HG02973 (cell line): ENCODE data around the gene LCK.
"Not testable (repeated sequence)": the region's sequence is repeated elsewhere in the genome, so short reads cannot be mapped to it uniquely, and the experiment has no call there.

Source experiments
- ATAC-seq: cut with Tn5 transposase; IDR thresholded peaks from one replicate; pipeline ENCODE4 v1.9.1; 2021; ENCODE audit warnings: moderate library complexity; ENCODE audit not compliant: unreplicated experiment

The LCK gene

DNA sequence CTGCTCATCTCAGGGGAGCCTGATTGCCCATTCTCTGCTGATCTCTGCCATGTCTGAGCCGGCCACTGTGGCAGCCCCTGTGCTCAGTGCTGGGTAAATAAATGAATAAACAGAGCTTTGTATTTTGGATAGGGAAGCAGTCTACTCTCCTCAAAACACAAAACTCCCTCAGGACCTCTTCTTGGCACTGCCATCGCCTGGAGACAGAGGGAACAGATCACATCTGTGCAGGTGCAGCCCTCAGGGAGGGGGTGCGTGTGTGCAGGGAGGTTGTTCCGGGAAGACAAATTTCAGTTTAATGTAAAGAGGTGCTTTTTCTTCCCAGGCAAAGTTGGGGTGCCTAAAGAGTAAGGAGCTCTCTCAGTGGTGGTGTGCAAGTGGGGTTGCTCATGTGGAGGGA lies 11.7 kb upstream of the LCK start:
- no peak for ATAC-seq

DNA sequence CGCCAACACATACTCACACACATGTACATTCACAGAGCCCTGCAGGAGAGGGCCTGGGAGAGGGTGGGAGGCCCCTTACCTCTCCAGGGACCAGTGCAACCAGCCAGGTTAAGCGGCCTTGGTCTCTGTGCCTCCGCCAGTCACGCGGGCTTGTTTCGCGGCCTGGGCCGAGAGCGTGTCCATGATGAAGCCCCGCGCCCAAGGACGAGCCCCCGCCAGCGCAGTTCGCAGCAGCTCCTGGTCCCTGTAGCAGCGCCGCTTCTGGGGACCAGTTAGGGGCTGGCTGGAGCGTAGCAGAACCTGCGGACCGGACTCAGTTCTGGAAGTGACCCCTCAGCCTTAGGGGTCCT lies 11.3 kb upstream of the LCK start:
- ATAC-seq, result no peak

DNA sequence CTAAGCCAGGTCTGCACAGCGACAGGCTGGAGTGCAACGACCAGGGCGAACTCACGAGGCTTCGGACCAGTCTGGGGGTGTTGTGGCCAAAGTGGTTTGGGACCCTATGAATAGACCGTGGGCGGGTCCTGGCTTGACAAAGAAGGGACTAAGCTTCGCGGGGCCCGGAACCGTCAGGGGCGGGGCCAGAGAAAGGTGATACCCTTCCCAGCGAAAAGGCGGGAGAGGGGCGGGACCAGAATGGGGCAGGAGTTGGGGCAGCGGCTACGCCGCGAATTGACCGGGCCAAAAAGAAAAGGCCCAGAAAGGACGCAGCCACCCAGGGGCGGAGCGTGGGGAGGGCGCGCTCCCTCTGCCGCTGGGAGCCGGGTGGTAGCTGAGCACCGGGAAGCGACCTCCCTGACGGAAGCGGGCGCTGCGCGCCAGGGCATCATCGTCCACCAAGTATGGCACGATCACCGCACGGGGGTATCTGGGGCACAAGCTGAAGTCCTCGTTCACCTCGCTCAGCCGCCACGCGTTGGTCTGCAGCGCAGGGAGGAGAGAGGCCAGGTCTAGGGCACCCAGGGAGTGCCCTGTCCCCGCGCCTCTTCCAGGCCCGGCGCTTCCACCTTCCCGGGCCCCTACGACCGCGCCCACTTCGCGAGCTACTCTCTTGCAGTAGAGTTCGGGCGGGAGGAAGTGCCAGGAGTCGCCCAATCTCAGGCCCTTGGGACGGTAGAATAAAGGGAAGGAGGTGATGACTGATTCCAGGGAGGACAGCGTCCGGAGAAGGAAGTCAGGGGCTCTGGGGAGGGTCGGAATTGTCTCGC lies 10.7 kb upstream of the LCK start:
- ATAC-seq, result no peak

DNA sequence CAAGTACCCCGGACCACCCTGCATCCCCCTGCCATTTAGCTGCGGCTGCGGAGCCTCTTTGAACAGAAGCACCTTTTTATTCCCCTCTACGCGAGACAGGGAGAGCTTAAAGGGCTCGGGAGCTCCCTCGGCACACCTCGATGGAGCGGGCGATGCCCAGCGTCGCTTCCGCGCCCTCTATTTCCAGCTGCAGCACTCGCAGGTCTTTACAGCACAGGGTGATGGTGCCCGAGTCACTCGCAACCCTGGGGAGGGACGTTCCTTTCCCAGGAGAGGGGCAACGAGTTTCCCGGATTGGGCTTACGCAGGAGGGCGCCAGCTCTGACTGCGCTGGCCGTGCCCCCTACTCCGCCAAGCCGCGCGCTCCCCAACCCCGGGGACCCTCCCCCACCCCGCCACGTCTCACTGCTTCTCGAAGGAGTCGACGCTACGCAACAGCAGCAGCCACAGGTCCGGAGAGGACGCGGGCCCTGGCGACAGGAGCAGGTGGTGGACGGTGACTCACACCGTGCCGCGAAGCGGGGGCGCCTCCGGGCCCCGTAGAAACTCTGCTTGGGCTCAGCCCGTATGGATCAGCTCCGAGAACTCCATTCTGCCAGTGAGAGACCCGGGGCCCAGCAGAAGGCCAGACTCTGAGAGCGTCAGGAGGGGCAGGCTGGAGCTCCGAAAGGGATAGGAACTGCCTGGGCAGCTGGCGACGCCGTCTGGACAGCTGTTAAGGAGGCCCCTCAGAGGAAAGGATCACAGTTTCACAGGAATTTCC lies 9.9 kb upstream of the LCK start:
- no peak for ATAC-seq

DNA sequence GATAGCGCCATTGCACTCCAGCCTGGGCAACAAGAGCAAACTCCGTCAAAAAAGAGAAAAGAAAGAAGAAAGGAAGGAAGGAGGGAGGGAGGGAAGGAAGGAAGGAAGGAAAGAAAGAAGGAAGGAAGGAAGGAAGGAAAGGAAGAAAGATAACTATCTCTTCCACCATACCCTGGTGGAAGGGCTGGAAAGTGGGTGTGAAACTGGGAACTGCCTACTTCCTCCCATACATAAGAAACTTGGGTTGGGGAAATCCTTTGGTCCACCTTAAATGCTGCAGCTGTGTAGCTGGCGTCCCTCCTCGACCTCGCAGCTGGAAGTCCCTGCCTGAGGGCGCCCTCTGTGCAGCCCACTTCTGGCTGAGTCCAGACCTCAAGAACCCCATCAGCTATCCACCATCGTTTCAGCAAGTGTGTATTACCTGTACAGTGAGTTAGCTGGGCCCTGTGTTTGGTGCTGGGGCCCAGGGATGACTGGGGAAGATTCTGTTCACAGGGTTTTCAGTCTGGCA lies 8.7 kb upstream of the LCK start:
- no peak for ATAC-seq

DNA sequence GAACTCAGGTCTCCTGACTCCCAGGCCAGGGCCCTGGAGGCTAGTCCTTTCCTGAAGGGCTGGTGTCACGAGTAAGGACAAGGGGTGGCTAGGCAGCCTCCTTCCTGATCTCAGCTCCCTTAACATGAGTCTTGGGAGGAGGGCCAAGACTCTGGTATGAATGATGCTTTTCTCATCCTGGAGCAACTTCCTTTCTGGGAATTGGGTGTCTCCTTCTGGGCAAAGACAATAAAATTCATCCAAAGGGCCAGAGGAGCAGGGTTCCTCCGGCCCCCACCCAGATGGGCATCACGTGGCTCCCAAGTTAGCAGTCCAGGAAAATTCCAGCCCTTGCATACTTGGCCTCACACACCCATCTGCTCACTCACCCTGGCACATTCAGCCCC lies 4.2 kb upstream of the LCK start, which contains the start of gene FAM167B:
Gene FAM167B (plus strand): TSS at position 335 of the 386 bp plus-strand sequence. CDS start 200 bp downstream, outside the sequence.
- no peak for ATAC-seq

DNA sequence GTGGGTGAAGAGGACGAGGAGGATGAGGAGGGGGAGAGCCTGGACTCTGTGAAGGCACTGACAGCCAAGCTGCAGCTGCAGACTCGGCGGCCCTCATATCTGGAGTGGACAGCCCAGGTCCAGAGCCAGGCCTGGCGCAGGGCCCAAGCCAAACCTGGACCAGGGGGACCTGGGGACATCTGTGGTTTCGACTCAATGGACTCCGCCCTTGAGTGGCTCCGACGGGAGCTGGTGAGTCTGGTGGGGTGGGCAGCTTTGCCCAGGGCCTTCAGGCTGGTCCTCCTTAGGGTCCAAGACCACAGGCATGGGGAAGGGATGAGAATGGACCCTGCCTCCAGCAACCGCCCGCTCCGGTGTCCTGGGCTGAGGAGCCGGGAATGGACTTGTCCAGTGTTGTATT lies 3.6 kb upstream of the LCK start:
- ATAC-seq, result no peak

DNA sequence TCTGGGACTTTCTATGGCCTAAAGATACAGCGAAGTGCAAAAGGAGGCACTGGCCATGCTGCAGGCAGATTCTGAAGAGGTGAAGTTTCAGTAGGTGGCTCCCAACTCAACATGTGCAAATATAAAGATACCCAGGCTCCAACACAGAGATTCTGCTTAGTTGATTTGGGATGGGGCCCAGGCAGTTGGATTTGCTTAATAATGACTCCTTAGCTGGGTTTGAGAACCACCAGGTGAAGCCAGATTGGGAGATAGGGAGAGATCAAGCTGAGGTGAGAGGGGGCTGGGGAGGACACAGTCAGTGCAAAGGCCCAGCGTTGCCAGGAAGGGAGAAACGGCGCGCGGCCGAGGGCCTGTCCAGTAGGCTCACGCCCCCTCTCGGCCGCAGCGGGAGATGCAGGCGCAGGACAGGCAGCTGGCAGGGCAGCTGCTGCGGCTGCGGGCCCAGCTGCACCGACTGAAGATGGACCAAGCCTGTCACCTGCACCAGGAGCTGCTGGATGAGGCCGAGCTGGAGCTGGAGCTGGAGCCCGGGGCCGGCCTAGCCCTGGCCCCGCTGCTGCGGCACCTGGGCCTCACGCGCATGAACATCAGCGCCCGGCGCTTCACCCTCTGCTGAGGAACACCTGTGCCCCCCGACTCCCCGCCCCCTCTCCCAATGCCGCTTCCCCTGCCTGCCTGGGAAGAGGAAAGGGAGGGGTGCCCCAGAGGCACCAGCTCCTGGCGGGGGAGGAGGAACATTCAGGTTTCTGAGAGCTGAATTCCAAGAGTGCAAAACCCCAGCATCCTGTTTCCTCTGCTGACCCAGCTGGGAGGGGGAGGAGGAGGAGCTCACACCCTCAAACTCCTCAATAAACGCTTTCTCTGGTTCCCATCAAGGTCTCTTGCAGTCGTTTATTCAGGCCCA lies 2.8 kb upstream of the LCK start:
- ATAC-seq, result no peak

DNA sequence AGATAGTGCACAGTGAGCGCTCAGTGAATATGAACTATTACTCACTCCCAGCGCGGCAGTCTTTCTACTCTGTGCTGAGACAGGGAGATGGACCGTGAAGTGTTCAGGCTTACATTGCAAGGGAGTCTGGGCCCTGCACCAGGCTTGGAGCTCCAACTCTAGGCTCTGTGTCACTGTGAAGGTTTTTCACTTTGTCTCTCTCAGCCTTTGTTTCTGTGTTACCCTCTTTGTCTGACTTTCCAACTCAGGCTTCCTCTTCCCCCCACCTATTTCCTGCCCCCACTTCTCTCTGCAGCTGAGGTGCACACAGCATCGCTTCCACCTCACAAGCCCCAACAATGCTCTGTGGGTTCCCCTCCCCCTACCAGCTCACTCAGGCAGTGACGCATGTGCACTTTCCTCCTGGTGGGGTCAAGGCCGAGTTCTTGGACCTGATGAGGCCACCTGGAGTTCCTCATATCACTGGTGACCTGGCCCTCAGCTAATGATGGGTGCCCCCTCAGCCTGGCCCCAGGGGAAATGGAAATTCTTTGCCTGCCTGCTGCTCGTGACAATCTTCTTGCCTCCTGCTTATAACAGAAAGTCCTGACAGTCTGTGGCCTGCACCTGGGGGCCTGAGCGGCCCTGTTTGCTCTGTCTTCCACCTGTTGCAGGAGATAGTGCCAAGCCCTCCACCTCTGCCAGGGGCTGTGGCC lies 1.1 kb upstream of the LCK start:
- ATAC-seq, result peak; percentile 42

DNA sequence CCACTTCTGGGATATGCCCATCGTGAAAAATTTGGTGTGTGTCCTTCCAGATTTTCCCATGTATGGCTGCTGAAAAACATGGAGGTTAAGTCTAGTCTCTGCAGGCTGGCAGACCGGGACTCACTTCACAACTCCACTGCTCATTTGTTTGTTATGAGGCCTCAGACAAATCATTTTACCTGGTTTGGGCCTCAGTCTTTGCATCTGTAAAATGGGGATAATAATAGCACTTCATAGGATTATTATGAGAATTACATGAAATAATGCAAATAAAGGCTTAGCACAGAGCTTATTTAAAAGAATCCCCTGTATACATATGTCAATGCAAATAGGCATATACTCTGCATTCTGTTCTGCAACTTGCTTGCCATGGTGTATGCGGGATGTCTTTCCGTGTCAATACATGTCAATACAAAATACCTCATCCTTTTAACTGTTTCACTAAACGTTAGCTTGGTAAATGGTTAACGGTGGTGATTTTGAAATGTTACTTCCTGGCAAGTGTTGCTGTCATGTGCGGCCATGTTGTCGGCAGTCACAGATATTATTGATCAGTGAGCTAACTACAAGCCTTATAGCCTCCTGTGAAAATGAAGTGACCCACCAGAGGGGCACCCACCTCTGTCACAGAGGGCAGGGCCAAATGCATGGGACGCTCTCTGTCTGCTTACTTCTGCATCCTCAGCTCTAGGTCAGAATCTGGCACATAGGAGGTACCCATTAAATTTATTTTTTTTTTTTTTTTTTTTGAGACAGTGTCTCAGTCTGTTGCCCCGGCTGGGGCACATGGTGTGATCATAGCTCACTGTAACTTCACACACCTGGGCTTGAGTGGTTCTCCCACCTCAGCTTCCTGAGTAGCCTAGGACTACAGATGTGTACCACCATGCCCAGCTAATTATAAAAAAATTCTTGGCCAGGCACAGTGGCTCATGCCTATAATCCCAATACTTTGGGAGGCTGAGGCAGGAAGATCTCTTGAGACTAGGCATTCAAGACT lies 4.3 kb downstream of the LCK start:
- no peak for ATAC-seq

DNA sequence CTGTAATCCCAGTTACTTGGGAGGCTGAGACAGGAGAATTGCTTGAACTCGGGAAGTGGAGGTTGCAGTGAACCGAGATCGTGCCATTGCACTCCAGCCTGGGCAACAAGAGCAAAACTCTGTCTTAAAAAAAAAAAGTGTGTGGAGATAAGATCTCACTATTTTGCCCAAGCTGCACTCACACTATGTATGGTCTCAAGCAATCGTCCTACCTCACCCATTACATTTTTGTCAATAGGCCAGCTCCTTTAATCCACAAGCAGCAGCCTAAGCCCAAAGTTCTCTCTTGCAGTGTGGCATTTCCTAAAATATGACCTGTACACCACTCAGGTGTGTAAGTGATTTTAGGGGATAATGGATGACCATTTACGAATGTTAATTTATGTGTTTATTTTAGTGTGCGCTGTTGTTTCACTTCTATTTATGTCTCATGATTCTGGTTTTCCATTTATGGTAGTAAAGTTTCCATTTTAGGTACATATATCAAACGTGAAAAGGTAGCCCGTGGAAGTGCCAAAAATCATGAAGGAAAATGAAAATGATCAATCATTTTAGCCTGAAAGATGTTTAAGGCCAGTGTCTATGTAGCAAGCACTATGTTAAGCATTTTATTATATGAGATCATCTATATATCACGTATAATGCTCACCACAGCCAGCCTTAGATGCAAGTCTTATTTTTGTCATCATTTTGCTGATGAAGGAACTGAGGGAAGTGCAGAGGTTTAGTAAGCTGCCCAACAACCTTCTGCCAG lies 5.6 kb downstream of the LCK start:
- ATAC-seq, result no peak

DNA sequence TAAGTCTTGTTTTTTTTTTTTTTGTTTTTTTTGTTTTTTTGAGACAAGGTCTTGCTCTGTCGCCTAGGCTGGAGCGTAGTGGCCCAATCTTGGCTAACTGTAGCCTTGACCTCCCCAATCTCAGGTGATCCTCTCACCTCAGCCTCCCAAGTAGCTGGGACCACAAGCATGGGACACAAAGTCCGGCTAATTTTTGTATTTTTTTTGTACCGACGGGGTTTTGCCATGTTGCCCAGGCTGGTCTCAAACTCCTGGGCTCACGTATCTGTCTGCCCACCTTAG lies 6.1 kb downstream of the LCK start:
- ATAC-seq, result no peak

DNA sequence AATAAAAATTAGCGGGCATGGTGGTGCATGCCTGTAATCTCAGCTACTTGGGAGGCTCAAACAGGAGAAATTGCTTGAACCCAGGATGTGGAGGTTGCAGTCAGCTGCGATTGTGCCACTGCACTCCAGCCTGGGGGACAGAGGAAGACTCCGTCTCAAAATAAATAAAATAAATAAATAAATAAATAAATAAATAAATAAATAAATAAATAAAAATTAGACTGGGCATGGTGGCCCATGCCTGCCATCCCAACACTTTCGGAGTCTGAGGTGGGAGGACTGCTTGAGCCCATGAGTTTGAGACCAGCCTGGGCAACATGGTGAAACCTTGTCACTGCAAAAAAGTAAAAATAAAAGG lies 12.2 kb downstream of the LCK start:
- not testable (repeated sequence) for ATAC-seq

DNA sequence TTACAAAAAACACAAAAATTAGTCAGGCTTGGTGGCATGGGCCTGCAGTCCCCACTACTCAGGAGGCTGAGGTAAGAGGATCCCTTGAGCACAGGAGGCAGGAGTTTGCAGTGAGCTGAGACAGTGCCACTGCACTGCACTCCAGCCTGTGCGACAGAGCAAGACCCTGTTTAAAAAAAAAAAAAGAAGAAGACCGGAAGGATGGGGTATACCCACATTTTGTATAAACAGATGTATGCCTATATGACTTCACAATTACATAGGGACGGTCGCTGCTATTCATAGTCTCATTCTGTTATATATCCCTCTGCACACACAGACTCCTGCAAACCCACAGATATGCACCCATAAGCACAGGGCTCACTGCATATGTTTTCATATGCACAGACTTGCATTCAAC lies 12.7 kb downstream of the LCK start:
- ATAC-seq, result no peak

DNA sequence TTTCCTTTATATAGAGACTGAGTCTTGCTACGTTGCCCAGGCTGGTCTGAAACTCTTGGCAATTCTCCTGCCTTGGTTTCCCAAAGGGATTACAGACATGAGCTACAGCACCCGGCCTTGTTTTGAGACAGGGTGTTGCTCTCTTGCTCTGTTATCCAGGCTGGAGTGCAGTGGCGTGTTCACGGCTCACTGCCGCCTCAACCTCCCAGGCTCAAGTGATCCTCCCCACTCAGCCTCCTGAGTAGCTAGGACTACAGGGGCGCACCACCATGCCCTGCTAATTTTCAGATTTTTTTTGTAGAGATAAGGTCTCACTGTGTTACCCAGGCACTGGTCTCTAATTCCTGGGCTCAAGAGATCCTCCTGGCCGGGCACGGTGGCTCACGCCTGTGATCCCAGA lies 14.8 kb downstream of the LCK start:
- ATAC-seq, result no peak

DNA sequence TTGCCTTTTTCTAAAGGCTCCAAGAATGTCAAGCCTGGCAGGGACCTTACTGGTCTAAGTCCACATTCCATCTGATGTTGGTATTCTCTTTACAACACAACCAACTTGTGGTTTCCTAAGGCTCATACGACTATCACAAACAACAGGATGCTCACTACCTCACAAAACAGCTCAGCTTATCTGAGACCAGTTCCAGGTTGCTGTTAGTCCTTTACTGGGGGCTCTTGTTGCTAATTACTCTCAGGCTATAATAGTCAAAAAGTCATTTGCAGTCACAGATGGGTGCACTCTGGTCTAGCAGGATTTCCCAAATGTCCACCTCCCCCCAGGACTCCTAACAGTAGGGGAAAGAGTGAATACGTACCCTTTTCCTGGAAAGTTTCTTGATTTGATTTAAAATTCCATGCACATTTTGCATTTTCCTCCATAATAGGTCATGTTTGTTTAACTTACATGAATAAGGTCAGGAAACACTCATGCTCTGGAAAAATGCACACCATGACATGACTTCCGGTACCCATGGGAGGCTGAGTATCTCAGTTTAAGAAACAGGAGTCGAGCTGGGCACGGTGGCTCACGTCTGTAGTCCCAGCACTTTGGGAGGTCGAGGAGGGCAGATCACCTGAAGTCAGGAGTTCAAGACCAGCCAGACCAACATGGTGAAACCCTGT lies 16.0 kb downstream of the LCK start:
- no peak for ATAC-seq

DNA sequence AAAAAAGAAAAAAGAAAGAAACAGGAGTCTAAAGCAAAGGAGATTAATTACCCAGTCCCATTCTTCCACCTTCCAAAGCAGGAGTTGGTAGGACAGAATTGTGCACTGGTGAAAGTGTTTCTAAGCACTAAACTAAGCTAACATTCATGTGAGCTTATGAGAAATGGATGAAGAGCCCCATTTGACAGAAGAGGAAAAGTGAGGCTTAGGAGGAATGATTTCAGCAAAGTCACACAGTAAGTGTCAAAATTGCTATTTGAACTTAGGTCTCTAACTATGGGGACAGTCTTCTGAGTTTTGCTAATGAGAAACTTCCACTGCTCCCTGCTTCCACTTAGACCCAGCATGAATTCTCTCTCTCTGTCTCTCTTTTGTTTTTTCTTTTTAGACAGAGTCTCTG lies 18.7 kb downstream of the LCK start:
- no peak for ATAC-seq

DNA sequence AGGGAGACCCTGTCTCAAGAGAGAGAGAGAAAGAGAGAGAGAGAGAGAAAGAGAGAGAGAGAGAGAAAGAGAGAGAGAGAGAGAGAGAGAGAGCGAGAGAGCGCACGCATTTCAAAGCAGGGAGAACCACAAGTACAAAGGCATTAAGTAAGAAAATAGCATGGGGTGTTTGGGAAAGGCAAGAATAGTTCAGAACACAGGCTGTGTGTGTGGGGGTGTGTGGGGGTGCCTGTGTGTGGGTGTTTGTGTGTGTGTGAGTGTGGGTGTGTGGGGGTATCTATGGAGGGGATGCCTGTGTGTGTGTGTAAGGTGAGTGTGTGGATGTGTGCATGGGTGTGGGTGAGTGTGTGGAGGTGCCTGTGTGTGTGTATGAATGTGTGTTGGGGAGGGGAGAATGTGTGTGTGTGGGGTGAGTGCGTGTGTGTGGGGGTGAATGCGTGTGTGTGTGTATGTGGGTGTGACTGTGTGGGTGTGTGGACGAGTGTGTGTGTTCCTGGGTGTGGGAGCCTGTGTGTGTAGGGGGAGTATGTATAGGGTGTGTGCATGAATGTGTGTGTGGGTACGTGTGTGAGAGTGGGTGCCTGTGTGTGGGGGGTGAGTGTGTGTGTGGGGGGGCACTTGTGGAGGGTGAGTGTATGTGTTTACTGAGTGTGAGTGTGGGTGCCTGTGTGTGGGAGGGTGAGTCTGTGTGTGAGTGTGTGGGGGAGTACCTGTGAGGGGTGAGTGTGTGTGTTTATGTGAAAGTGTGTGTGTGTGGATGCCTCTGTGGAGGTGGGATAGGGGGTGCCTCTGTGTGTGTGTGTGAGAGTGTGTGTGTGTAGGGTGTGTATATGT lies 21.7 kb downstream of the LCK start:
- no peak for ATAC-seq
